Fibroblast of mammary gland (primary cell): Measurements from ENCODE around the gene NEURL3.

ENCODE experiments used
- DNase-seq: peaks from one replicate; pipeline ENCODE4 v3.0.0-alpha.2; 2010; ENCODE audit warnings: low read depth
- H3K4me3 ChIP-seq: 2 replicates; pipeline ENCODE4 v1.5.1; 2011; ENCODE audit warnings: low read depth, mild to moderate bottlenecking, low read length, moderate library complexity; ENCODE audit not compliant: control insufficient read depth
- TF ChIP-seq, protein P1 (sequence below): conservative IDR thresholded peaks from 2 replicates; pipeline ENCODE4 v1.5.1; 2011; ENCODE audit warnings: low read depth, low read length, inconsistent platforms; ENCODE audit not compliant: control insufficient read depth, insufficient read depth

NEURL3 gene

DNA sequence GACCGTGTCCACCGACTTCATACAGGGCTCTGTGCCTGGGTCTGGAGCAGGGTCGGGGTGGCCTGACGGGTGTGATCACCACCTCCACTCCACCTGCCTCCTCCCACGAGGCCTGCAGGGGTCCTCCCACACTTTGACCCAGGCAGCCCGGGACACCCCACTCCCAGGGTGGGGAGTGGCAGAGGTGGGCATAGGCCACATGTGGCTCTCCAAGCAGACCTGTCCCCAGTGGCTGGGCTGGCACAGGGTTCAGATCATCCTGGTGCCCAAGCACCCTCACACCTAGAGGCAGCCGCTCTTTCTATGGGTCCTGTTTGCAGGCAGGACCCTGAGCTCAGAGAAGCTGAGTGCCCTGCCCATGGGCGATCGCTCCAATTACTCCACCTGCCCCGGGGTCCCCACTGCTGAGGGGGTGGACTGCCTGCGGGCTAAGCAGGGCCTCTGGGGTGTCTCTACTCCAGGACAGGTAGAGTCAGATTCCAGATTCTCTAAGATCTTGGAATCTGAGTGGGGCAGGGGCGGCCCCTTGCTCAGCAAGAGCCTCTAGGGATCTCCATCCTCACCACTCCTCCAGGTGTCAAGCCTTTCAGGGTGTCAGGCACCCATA, 1.4 kb downstream of the NEURL3 start:
- no peak for DNase-seq
- TF ChIP-seq, protein P1, sequence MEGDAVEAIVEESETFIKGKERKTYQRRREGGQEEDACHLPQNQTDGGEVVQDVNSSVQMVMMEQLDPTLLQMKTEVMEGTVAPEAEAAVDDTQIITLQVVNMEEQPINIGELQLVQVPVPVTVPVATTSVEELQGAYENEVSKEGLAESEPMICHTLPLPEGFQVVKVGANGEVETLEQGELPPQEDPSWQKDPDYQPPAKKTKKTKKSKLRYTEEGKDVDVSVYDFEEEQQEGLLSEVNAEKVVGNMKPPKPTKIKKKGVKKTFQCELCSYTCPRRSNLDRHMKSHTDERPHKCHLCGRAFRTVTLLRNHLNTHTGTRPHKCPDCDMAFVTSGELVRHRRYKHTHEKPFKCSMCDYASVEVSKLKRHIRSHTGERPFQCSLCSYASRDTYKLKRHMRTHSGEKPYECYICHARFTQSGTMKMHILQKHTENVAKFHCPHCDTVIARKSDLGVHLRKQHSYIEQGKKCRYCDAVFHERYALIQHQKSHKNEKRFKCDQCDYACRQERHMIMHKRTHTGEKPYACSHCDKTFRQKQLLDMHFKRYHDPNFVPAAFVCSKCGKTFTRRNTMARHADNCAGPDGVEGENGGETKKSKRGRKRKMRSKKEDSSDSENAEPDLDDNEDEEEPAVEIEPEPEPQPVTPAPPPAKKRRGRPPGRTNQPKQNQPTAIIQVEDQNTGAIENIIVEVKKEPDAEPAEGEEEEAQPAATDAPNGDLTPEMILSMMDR, result no peak
- no peak overlapping the region for H3K4me3 ChIP-seq

DNA sequence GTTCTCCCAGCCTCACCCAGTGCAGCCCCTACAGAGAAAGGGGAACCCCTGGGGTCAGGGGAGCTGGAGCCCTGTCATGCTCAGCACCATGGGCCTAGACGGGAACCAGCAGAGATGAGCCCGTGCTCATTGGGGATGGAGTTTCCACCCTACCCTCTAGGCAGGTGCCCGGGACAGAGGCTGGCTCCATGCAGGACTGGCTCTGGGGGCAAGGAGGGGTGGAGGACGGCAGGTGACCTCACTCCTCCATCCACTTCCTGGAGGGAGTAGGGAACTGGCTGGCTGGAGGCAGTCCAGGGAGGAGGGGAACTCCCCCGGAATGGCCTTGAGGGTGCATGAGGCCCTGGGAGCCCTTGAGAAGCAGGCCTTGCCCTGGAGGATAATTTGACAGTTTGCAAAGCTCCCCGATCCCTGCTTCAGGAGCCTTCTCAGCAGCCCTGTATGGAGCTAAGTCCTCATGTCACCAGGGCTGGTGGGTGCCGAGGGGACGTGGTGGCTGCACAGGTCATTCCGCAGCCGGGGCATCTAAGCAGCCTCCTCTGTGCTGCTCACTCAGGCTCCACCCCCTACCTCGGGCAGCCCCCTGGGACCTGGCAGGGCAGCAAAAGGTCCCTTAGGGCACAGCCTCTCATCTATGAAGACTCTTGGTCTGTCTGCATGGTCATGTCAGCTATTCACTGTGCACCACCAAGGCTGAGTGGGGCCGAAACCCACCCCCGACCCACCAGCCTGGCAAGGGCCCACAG, 2.1 kb downstream of the NEURL3 start:
- H3K4me3 ChIP-seq, result no peak overlapping the region
- no peak for DNase-seq
- TF ChIP-seq, protein P1, result no peak

DNA sequence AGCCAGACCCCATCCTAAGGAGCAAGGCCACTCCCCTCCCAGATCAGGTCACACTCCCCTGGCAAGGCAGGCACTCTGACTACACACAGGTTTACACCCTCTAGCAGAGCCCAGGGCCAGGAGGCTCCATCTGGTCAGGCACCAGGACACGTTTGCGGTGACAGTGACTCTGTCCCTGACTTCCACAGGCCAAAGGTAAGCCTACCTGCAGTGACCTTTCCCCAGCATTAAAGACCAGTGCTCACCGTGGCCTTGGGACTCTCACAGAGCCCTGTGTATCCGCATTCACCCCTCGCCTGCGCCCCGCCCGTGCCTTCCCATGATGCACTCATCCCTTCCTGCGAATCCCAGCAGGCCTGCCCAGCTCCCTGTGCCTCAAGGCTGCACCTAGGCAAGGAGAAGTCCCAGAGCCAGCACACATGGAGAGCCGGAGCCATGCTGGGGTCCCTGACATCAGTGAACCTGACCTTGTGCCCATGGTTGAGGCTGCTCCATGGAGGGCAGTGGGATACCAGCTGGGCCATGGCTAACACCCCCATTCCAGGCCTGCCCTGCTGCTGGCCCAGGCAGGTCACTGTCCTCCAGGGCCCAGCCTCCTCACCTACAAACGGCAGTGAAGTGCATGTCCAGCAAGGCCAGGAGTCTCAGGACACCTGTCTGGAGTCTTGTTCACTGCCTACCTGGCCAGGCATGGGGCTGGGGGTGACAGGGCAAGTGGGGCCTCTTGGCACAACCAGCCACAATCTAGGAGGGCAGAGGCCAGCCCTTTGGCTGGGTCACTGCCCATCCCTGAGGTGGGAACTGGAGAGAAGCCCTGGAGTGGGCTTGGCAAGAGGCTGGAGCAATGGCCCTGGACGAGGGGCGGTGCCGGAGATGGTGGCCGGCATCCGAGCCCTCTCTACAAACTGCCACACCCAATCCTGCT, 3.0 kb downstream of the NEURL3 start:
- TF ChIP-seq, protein P1, result no peak
- no peak for DNase-seq
- no peak overlapping the region for H3K4me3 ChIP-seq

DNA sequence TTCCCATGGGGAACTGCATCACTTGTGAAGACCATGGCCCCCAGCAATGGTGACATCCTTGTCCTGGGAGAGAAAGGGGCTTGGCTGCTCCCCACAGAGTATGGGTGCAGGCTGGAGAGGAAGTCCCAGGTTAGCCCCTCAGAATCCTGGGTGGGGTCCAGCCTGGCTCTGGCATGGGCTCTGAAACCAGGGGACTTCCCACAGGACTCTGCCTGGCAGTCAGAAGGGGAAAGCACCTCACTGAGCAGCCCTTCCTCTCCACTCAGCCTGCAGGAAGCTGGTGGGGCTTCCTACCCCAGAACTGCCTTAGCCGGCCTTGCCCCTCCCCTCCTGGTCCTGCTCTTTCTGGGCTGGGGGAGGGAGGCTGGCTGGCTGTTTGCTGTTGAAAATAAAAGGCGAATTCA, 3.7 kb downstream of the NEURL3 start:
- no peak for DNase-seq
- no peak overlapping the region for H3K4me3 ChIP-seq
- TF ChIP-seq, protein P1, result no peak

DNA sequence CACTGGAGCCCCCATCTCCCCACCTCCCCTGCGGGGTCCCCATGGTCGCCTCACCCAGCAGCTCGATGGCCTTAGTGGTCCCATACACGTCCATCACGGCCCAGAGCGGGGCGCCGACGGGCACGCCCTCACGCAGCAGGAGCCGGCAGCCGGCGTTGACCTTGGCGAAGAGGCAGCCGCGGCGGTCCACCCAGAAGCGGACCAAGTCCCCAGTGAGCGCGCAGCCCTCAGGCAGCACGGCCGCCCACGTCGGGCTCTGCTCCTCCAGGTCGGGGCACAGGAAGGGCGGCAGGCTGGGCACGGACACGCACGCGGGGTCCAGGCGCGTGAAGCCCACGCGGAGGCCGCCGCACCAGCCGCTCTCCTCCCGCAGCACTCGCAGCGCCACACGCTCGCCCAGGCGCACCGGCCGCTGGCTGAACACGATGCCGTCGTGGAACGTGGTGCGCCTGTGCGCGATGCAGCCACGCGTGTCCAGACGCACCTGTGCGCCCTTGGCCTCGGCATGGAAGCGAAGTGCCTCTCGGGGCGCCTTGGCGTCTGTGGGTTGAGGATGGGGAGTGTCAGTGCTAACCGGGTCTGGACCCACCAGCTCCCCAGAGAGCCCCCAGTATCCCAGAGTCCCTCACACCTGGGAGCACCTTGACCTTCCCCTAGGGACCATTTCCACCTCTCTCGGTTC, 4.6 kb downstream of the NEURL3 start:
- DNase-seq, result no peak
- TF ChIP-seq, protein P1, result no peak
- H3K4me3 ChIP-seq, result no peak overlapping the region
